HG02885 (cell line): ENCODE results near the gene SLC2A6.

Source experiments
- ATAC-seq: cut with Tn5 transposase; IDR thresholded peaks from one replicate; pipeline ENCODE4 v1.9.1; 2021; ENCODE audit warnings: mild to moderate bottlenecking; ENCODE audit not compliant: unreplicated experiment, poor library complexity

Gene SLC2A6

DNA sequence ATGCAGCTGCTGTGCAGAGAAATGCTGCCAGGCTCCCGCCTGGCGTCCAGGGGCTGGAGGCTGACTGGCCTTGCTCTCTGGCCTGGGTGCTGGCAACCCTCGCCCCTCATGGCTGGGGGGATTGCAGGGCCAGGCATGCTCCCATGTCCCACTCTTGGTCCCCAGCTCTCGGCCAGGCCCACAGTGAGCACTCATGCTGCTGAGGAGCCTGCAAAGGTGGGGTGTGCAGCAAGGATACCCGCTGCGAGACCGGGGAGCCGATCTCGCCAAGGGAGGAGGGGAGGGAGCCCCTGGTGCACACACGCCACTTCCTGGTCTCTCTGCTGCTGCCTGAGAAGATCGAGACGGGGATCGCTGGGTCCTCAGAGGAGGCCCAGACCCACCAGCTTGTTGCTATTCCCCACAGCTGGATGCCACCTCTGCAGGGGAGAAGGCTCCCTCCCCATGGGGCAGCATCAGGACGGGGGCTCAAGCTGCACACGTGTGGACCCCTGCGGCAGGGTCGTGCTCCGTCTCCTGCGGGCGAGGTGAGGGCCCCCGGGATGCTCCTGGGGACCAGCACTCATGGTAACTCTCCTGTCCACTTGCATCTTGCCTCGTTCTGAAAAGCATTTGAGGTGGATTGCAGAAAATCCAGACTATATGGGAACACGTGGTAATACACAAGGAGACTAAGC is 33.5 kb downstream of the SLC2A6 start:
- ATAC-seq = no peak

DNA sequence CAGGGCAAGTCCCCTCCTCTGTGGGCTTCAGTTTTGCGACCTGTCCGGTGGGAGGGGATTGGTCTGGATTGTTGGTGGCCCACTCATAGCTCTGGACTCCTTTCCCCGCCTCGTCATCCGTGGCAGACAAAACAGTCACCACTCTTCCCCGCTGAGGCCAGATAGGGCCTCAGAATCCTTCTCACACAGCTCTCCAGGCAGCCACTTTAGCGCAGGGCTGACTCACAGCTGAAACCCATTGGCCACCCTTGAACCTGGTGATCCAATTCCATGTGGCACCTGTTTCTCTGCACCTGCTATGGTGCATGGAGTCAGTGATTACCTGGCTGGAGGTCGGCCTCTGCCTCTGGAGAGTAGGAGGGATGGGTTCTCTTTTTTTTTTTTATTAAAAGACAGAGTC is 34.9 kb downstream of the SLC2A6 start:
- no peak for ATAC-seq

DNA sequence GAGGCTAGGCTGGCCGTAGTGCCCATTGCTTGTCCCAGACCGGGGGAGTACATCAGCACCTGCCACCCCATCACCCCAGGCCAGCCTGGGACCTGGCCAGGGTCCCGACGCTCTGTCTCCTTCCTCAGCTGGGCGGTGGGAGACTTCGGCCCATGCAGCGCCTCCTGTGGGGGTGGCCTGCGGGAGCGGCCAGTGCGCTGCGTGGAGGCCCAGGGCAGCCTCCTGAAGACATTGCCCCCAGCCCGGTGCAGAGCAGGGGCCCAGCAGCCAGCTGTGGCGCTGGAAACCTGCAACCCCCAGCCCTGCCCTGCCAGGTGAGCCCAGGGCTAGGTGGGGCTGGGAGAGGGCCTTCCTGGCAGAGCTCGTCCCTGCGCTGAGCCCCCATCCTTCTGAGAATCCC is 35.7 kb downstream of the SLC2A6 start:
- ATAC-seq = no peak

DNA sequence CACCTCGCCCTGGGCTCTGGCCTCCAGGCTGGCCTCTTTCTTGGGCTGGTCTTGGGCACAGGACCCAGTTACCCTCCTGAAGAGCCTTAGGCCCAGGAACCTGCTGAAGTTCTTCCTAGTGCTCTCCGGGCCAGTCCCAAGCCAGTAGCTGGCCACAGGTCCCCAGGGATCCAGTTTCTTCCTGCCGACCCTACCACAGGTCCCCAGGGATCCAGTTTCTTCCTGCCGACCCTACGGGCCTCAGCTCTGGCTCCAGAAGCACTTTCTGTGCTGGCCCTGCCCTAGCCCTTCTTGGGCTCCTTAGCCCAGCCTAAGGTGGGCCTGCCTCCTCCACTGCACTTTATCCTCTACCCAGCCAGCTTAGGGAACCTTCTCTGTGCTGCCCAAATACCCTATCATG is 37.3 kb downstream of the SLC2A6 start:
- no peak for ATAC-seq

DNA sequence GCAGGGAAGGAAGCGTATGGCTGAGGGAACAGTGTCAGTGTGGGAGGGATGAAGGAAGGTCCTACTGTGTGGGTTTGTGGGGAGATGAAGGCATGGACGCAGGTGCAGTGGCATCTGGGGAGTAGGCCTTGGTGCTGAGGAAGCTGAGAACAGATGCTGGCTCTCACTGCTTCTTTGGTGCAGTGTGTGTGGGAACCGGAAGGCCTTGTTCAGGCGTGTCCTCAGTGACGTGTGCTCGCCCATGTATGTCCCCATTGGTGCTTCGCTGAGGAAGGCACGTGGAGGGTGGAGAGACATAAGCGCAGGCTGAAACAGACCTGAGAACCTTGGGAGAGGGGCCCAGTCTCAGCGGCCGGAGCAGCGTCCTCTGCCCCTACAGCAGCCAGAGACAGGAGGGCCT is 38.0 kb downstream of the SLC2A6 start:
- ATAC-seq = no peak

DNA sequence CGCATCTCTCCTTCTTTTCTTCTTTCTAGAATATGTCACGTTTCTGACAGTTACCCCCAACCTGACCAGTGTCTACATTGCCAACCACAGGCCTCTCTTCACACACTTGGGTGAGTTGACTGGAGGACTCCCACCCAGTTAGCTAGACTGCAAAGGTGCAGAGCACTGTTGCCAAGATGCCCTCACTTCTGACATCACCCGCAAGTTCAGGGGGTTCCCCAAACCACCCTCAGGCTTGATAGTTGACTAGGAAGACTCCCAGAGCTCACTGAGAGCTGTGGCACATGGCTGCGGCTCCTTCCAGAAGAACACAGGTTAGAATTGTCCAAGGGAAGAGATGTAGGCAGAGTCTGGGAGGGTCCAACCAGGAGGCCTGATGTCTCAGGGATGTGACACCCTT is 39.6 kb downstream of the SLC2A6 start:
- no peak for ATAC-seq

DNA sequence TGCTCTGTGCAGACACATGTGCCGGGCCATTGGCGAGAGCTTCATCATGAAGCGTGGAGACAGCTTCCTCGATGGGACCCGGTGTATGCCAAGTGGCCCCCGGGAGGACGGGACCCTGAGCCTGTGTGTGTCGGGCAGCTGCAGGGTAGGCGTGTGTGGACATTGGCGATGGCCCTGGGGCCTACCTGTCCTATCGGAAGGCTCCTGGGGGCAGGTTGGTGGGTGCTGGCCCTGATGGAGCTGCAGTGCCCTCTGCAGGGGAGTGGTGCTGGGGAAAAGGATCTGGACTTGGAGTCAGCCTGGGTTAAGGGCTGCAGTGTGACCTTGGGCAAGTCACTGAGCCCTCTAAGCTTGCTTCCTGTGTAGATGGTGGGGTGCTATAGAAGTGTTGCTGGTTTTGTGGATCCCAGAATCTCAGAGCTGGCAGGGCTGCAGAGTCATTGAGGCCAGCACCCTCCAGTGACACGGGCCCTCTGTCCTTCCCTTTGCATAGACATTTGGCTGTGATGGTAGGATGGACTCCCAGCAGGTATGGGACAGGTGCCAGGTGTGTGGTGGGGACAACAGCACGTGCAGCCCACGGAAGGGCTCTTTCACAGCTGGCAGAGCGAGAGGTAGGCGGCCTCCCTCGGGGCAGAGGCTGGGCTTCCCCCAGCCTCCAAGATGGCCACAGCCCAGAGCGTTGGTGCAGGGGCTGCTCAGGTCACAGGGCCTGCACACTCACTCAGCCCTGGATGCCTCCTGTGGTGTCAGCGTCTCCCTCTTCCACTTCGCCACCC is 41.0 kb downstream of the SLC2A6 start:
- ATAC-seq = no peak

DNA sequence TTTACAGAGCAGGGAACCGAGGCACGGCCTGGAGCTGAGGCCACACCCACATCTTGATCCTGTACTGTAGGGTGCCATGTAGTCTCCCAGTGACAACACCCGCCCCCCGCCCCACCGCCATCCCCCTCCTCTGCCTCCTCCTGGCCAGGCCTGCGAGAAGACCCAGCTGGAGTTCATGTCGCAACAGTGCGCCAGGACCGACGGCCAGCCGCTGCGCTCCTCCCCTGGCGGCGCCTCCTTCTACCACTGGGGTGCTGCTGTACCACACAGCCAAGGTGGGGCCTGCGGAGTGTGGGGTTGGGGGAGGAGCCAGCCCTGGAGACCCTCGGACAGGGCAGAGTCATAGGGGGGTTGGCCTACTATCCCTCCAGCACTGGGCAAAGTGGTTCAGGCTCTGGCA is 42.2 kb downstream of the SLC2A6 start:
- ATAC-seq = no peak

DNA sequence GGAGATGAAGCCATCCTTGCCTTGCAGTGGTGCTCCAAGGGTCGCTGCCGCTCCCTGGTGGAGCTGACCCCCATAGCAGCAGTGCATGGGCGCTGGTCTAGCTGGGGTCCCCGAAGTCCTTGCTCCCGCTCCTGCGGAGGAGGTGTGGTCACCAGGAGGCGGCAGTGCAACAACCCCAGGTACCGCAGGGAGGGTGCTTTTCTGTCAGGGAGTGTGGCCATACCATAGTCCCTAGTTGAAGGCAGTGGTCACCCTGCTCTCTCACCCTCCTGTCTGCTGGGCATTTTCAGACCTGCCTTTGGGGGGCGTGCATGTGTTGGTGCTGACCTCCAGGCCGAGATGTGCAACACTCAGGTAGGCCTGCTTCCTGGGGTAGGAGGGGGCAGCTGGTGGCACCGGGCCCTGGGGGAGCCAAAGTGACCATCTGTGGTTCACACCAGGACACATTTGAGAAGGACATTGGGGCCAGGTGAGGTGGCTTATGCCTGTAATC is 45.5 kb downstream of the SLC2A6 start:
- no peak for ATAC-seq

DNA sequence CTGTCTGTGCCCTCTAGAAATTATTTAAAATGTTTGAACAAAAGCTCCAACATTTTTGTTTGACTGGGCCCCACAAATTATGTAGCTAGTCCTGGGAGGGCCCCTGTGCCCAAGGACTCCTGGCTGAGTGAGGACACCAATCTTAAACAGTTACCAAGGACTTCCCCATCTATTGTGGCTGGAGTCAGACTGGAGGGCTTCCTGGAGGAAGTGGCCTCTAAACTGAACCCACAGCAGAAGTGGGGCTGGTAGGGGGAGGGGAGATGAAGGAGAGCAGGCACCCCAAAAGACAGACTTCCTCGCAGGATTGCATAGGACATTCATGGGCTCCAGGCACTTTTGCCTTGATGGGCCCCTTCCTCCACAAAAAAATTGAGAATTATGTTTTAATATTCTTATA is 48.7 kb downstream of the SLC2A6 start:
- ATAC-seq = no peak

DNA sequence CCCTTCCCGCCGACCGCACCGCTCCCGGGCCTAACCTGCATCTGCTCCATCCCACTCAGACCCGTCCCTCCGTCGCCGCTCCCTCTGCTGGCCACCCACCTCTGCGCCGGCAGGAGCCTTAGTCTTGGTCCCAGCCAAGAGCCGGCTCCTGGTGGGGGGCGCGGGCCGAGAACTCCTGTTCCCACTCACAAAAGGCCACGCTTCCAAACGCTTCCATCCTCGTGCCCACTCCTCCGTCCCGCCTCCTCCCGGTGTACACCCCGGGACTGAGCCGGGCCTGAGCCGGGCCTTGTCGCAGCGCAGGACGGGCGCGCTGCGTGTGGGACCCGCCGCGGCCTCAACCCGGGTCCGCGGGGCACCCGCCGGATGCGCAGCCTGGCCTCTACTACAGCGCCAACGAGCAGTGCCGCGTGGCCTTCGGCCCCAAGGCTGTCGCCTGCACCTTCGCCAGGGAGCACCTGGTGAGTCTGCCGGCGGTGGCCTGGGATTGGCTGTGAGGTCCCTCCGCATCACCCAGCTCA is 49.2 kb downstream of the SLC2A6 start:
- ATAC-seq = no peak

DNA sequence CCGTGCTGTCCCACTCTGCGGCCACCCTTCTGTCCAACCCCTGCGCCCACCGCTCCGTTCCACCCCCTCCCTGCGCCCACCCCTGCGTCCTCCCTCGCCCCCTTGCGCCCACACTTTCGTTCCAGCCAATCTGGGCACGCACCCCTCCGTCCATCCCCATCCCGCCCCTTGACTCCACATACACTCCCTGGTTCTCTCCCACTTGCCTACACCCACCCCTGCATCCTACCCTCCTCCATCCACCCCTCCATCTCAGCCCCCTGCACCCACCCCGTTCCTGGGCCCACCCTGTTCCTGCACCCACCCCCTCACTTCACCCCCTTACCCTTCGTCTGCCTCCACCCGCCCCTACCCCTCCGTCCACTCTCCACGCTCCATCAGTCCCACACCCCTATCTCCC is 49.7 kb downstream of the SLC2A6 start:
- ATAC-seq = no peak

DNA sequence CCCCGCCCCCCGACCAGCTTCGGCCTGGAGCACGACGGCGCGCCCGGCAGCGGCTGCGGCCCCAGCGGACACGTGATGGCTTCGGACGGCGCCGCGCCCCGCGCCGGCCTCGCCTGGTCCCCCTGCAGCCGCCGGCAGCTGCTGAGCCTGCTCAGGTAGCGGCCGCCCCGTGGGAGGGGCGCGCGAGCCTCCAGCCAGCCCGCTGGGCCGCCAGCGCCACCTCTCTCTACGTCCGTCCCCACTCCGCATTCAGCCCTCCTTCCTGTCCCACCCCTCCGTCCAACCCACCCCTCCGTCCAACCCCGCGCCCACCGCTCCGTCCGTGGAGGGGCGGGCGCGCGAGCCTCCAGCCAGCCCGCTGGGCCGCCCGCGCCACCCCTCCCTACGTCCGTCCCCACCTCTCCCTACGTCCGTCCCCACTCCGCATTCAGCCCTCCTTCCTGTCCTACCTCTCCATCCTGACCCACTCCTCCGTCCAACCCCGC is 50.2 kb downstream of the SLC2A6 start:
- ATAC-seq = no peak

DNA sequence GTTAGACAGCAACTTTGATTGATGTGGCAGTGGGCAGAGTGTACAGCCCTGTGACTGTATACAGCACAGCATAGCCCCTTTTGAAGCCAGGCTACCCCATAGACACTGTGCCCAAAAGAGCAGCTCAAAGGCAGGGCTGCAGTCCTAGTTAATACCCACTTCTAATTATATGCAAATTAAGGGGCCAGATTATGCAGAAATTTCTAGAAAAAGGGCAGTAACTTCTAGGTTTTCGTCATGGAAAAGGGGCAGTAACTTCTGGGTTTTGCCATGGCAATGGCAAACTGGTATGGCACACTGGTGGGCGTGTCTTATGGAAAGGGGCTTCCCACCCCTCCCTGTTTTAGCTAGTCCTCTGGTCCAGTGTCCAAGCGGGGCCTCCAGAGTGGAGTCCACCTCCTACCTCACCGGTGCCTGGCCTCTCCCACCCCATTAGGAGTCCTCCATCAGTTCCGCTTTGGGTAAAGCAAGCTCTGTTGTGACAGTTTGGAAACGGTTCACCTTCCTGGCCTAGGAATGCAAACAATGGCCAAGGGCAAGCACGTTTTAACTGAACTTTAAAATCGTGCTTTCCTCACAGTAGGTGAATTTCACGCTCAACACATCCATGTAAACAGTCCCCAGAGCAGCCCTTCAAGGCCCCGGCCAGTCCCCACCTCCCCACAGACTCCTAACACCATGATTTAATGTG is 51.1 kb downstream of the SLC2A6 start:
- no peak for ATAC-seq

DNA sequence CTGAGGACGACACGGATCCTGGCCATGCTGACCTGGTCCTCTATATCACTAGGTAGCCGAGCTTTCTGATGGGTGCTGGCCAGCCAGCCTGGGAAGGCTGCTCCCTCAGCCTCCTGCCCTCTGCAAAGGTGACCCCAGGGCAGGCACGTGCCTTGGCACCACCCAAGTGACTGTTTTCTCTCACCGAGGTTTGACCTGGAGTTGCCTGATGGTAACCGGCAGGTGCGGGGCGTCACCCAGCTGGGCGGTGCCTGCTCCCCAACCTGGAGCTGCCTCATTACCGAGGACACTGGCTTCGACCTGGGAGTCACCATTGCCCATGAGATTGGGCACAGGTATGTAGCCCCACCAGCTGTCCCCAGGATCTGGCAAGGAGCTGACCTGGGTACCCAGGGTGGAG is 52.9 kb downstream of the SLC2A6 start:
- ATAC-seq = no peak

DNA sequence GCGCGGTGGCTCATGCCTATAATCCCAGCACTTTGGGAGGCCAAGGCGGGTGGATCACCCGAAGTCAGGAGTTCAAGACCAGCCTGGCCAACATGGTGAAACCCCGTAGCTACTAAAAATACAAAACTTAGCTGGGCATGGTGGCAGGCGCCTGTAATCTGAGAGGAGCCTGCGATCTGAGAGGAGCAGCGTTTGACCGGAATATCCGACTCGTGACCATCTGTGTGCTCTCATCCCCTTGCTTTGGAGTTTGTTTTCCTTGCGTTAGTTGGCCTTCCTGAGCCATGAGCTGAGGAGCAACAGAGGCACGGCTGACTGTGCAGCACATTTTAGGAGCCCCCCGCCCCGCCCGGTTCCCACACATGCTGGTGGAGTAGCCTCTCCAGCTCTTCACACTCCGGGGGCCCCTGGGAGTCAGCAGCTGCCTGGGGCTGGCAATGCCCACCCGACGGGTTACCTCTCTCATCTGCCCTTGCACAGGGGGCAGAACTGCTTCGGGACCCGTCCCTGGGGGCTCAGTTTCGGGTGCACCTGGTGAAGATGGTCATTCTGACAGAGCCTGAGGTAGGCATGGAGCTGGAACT is 53.8 kb downstream of the SLC2A6 start:
- no peak for ATAC-seq

DNA sequence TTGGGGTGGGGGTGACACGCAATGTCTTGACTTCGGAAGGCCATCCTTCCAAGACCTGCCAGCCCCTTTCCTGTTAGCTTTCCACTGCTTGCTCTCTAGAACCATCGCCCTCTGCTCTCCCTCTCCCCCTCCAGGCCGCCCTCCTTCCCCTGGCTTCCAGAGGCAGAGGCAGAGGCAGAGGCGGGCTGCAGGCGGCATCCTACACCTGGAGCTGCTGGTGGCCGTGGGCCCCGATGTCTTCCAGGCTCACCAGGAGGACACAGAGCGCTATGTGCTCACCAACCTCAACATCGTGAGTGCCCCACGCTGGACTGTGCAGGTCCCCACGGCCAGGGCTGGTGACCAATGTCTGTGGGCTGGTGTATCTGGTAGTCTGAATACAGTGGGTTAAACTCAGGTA is 54.7 kb downstream of the SLC2A6 start:
- no peak for ATAC-seq

DNA sequence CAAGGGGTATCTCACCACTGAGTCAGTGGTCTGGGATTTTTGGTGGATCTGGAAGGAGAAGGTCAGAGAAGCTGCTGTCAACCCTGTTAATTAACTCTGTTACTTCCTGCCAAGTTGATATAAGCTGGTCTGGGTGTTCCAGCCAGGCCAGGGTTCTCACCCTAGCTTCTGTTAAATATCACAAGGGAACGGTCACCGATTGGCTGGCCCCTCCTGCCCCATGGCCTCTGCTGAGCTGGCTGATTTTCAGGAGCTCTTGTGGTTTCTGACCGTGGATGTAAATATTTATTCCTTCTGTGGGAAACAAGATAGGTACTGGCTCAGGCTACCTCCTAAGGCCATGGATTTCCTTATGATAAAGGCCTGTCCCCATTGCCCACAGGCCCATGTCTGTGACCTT is 55.7 kb downstream of the SLC2A6 start:
- no peak for ATAC-seq

DNA sequence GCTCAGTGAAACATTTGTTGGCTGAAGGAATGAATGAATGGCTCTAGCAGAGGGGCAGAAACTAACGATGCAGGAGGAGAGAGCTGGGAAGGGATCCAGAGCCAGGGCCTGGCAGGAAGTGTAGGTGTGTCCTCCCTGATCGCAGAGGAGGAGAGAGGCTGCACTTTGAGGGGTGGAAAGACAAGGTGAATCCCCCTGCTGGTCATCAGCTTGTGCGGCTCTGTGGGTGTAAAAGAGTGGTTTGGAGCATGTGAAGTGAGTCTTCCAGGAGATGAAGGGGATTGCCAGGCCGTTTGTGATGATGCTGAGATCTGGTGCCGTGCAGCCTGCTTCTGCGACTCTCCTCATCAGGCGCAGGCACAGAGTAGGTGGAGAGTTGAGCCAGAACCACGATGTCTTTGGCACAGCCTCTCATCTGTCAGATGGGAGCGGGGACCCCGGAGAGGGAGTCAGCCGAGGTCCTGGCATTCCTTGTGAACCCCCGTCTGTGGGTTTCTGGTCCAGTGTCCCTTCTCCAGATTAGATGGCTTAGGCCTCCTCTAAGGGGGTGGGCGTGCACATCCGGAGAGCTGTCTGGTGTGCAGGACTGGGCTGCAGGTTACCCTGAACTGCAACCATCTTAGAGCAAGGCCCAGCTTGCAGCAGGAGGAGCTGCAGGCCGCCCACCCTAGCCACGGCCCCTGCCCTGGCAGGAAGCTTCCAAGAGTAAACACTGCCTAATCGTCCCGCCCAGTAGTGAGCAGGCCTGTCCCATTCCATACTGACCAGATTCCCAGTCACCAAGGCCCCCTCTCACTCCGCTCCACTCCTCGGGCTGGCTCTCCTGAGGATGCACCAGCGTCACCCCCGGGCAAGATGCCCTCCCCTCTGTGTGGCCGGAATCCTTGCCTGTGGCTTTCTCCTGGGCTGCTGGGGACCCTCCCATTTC is 57.0 kb downstream of the SLC2A6 start, which contains the start of gene ADAMTS13:
Gene ADAMTS13, plus strand, starts transcription at position 753 of the 928 bp plus-strand sequence. Its CDS starts 77 bp downstream, at position 830.
- ATAC-seq = no peak
